Neural cell (in vitro differentiated cells): Measurements from ENCODE around the gene AHNAK2.

Experiments used
- CTCF ChIP-seq: fragments of 450-650 bp; IDR thresholded peaks from 2 replicates; pipeline ENCODE4 v1.5.1; 2014; ENCODE audit warnings: antibody characterized with exemption, mild to moderate bottlenecking, moderate library complexity; ENCODE audit not compliant: poor library complexity, severe bottlenecking
- EP300 ChIP-seq: fragments of 450-650 bp; conservative IDR thresholded peaks from 2 replicates; pipeline ENCODE4 v1.6.1; 2014; ENCODE audit warnings: antibody characterized with exemption, mild to moderate bottlenecking, moderate library complexity; ENCODE audit not compliant: poor library complexity, severe bottlenecking
- EZH2 ChIP-seq: fragments of 200-600, 300-800 bp; shearing (Covaris generic), sonication (generic); IDR thresholded peaks from 2 replicates; pipeline ENCODE4 v1.6.1; 2014; ENCODE audit warnings: antibody characterized with exemption, low read length, borderline replicate concordance, mild to moderate bottlenecking; ENCODE audit not compliant: insufficient read depth, poor library complexity, severe bottlenecking
- MXI1 ChIP-seq: fragments of 450-650 bp; conservative IDR thresholded peaks from 2 replicates; pipeline ENCODE4 v1.6.1; 2014; ENCODE audit warnings: antibody characterized with exemption, mild to moderate bottlenecking; ENCODE audit not compliant: poor library complexity, severe bottlenecking
- POLR2AphosphoS5 ChIP-seq: IDR thresholded peaks from 2 replicates; pipeline ENCODE4 v1.6.1; 2012
- RAD21 ChIP-seq: fragments of 450-650 bp; conservative IDR thresholded peaks from 2 replicates; pipeline ENCODE4 v1.6.1; 2014; ENCODE audit warnings: antibody characterized with exemption, mild to moderate bottlenecking, moderate library complexity
- SMC3 ChIP-seq: fragments of 450-650 bp; conservative IDR thresholded peaks from 2 replicates; pipeline ENCODE4 v1.6.1; 2014; ENCODE audit warnings: antibody characterized with exemption, mild to moderate bottlenecking, moderate library complexity; ENCODE audit not compliant: poor library complexity
- TAF1 ChIP-seq: IDR thresholded peaks from 2 replicates; pipeline ENCODE4 v1.6.1; 2012; ENCODE audit warnings: low read depth
- TF ChIP-seq, protein P1 (sequence below): IDR thresholded peaks from 2 replicates; pipeline ENCODE4 v1.6.1; 2012; ENCODE audit warnings: borderline replicate concordance

- TF ChIP-seq CTCF (no peak), POLR2AphosphoS5 (no peak), EZH2 (no peak), TAF1 (no peak), EP300 (no peak), SMC3 (no peak), RAD21 (no peak), MXI1 (no peak)
- TF ChIP-seq, protein P1, sequence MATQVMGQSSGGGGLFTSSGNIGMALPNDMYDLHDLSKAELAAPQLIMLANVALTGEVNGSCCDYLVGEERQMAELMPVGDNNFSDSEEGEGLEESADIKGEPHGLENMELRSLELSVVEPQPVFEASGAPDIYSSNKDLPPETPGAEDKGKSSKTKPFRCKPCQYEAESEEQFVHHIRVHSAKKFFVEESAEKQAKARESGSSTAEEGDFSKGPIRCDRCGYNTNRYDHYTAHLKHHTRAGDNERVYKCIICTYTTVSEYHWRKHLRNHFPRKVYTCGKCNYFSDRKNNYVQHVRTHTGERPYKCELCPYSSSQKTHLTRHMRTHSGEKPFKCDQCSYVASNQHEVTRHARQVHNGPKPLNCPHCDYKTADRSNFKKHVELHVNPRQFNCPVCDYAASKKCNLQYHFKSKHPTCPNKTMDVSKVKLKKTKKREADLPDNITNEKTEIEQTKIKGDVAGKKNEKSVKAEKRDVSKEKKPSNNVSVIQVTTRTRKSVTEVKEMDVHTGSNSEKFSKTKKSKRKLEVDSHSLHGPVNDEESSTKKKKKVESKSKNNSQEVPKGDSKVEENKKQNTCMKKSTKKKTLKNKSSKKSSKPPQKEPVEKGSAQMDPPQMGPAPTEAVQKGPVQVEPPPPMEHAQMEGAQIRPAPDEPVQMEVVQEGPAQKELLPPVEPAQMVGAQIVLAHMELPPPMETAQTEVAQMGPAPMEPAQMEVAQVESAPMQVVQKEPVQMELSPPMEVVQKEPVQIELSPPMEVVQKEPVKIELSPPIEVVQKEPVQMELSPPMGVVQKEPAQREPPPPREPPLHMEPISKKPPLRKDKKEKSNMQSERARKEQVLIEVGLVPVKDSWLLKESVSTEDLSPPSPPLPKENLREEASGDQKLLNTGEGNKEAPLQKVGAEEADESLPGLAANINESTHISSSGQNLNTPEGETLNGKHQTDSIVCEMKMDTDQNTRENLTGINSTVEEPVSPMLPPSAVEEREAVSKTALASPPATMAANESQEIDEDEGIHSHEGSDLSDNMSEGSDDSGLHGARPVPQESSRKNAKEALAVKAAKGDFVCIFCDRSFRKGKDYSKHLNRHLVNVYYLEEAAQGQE, result no peak
These were observed 13.7 kb upstream of the AHNAK2 start for GRCh38 chr14:104991896-104992230.
